Omental fat pad (tissue), 4 donors: Measurements from ENCODE around the gene CRIM1. TPM values are rescaled to one million over a fixed set of nuclear protein-coding genes. Genes with fewer than 3 reads are reported as not detected.

Experiments
- ATAC-seq: fragments of 150-250 bp; one replicate; pipeline ENCODE4 v1.9.1; 2016; ENCODE audit warnings: mild to moderate bottlenecking, moderate library complexity; ENCODE audit not compliant: low FRiP score
- DNase-seq: peaks from one replicate; pipeline ENCODE4 v3.0.0-alpha.2; 2019; ENCODE audit warnings: low spot score
- CTCF ChIP-seq, 3 donors: fragments of 450-650 bp; IDR thresholded peaks; one replicate each; pipeline ENCODE4 v1.5.1; 2016 to 2017; ENCODE audit warnings: antibody characterized with exemption in 3 of 3, mild to moderate bottlenecking in 3 of 3, moderate library complexity in 2 of 3
- total RNA-seq, 4 donors: library from RNA; depleted of rRNA; stranded (reverse); fragments of >200 nt; gene quantifications; one replicate each; pipeline ENCODE4 v1.1.0, GENCODE V29; 2016

CRIM1 gene
- total RNA-seq, 4 donors from 2014 or later = 229 to 252 (median 233) TPM

- TF ChIP-seq CTCF (IDR thresholded peaks at IDR 0.05) = no peak
- ATAC-seq (no peak), DNase-seq (no peak)
Measured at GRCh38 chr2:36464006-36464721, 108.6 kb downstream of the CRIM1 start.

- ATAC-seq (no peak), DNase-seq (no peak)
- TF ChIP-seq CTCF (IDR thresholded peaks at IDR 0.05) = no peak
Measured at GRCh38 chr2:36466135-36466534, 110.6 kb downstream of the CRIM1 start.

GRCh38 chr2:36468463-36469105 is 113.0 kb downstream of the CRIM1 start:
- ATAC-seq (no peak), DNase-seq (no peak)
- TF ChIP-seq CTCF (IDR thresholded peaks at IDR 0.05) = no peak

- no peak for ATAC-seq
- TF ChIP-seq CTCF (IDR thresholded peaks at IDR 0.05) = no peak
- DNase-seq = no peak
Measured at GRCh38 chr2:36469106-36469477, 113.5 kb downstream of the CRIM1 start.

GRCh38 chr2:36469710-36470109 is 114.1 kb downstream of the CRIM1 start:
- ATAC-seq = no peak
- no peak for DNase-seq
- TF ChIP-seq CTCF (IDR thresholded peaks at IDR 0.05) = no peak

- peak; percentile 56 for ATAC-seq
- no peak for TF ChIP-seq CTCF (IDR thresholded peaks at IDR 0.05)
- no peak for DNase-seq
Measured at GRCh38 chr2:36473230-36473629, 117.7 kb downstream of the CRIM1 start.

- DNase-seq (no peak), ATAC-seq (no peak)
- no peak for TF ChIP-seq CTCF (IDR thresholded peaks at IDR 0.05)
Measured at GRCh38 chr2:36476411-36476810, 120.8 kb downstream of the CRIM1 start.
